Breast epithelium (tissue), 3 donors: ENCODE data around the gene CDS2.

Experiments used
- POLR2A ChIP-seq: fragments of 450-650 bp; IDR thresholded peaks from one replicate; pipeline ENCODE4 v1.6.1; 2016; ENCODE audit warnings: antibody characterized with exemption, mild to moderate bottlenecking, moderate library complexity
- TF ChIP-seq, protein P1 (sequence below), 3 donors: fragments of 450-650 bp; IDR thresholded peaks; one replicate each; pipeline ENCODE4 v1.5.1; 2016 to 2017; ENCODE audit warnings: antibody characterized with exemption in 3 of 3, mild to moderate bottlenecking in 3 of 3, moderate library complexity in 3 of 3

DNA sequence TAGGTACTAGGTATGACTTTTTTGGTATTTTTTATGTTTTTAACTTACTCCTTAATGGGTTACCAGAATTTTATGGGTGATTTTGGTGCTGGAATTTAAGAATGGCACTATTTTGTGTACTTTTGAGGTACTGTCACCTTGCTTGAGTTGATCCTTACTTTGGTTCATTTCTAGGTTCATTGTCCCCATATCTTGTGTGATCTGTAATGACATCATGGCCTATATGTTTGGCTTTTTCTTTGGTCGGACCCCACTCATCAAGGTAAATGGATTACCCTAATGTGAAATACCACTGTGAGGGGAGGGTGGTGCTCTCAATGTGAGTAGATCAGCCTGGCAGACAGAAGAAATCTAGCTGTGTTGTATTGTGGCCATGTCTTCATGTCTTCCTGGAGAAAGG is 57.9 kb downstream of the CDS2 start:
- TF ChIP-seq, protein P1, sequence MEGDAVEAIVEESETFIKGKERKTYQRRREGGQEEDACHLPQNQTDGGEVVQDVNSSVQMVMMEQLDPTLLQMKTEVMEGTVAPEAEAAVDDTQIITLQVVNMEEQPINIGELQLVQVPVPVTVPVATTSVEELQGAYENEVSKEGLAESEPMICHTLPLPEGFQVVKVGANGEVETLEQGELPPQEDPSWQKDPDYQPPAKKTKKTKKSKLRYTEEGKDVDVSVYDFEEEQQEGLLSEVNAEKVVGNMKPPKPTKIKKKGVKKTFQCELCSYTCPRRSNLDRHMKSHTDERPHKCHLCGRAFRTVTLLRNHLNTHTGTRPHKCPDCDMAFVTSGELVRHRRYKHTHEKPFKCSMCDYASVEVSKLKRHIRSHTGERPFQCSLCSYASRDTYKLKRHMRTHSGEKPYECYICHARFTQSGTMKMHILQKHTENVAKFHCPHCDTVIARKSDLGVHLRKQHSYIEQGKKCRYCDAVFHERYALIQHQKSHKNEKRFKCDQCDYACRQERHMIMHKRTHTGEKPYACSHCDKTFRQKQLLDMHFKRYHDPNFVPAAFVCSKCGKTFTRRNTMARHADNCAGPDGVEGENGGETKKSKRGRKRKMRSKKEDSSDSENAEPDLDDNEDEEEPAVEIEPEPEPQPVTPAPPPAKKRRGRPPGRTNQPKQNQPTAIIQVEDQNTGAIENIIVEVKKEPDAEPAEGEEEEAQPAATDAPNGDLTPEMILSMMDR (IDR thresholded peaks at IDR 0.05), result no peak
- TF ChIP-seq POLR2A, result no peak
